ENCODE data around the gene CPTP.

Gene CPTP

DNA sequence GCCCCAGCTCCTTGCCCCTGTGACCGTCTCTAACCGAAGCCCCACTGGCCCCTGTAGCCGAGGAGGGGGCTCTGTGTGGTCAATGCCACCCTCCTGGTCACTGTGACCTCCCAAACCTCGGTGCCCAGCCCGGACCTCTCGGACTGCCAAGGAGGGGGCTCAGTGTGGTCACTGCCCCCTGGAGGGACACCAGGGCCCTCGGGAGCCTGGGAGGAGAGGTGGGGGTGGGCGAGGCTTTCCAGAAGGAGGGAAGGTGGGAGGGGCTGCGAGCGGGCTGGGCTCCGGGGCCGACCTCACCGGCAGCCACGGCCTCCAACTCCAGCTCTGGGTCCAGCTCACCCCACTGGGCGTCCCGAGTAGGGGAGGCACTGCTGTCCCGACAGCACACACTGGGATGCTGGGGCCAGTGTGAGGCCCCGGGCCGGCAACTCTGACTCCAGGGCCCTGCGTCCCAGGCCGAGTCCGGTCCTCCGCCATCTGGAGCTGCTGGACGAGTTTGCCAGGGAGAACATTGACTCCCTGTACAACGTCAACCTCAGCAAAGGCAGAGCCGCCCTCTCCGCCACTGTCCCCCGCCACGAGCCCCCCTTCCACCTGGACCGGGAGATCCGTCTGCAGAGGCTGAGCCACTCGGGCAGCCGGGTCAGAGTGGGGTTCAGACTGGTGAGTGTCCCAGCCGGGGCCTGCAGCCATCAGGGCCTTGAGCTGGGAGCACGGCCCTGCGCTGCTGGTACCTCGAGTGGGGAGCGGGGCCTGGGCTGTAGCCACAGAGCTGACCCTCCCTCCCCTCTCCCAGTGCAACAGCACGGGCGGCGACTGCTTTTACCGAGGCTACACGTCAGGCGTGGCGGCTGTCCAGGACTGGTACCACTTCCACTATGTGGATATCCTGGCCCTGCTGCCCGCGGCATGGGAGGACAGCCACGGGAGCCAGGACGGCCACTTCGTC is 38.0 kb upstream of the CPTP start:
- Mint-ChIP-seq H3K27ac (no peak overlapping the region), H3K27me3 (peaks cover 7% of the 10 kb centered on the region), H3K4me3 (no peak overlapping the region), H3K36me3 (peaks cover 2% of the 10 kb centered on the region), H3K9me3 (peaks cover 2% of the 10 kb centered on the region), H3K4me1 (no peaks in the 10 kb centered on the region)
- DNase-seq: no peak
- CTCF ChIA-PET: no interaction called here

DNA sequence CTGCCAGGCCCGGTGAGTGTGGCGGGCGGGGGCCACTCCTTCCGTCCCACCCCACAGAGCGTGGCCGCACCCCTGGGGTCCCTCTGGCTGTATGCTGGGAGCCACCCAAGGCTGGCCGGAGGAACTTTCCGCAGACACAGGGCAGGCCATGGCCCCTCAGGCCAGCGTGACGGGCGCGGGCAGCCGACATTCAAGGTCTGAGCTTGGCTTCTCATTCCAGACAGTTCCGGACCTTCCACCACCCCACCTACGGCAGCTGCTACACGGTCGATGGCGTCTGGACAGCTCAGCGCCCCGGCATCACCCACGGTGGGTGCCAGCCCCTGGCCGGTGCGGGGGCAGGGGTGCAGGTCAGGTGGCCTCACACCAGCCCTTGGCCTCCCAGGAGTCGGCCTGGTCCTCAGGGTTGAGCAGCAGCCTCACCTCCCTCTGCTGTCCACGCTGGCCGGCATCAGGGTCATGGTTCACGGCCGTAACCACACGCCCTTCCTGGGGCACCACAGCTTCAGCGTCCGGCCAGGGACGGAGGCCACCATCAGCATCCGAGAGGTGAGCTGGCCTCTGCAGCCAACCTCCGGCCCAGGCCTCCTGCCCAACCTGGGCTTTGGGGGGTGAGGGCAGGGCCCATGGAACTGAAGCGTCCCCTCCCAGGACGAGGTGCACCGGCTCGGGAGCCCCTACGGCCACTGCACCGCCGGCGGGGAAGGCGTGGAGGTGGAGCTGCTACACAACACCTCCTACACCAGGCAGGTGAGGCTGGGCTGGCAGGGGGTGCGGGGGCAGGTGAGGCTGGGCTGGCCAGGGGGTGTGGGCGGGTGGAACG is 37.1 kb upstream of the CPTP start:
- Mint-ChIP-seq H3K9me3 (peaks cover 2% of the 10 kb centered on the region), H3K27ac (no peak overlapping the region), H3K4me1 (no peaks in the 10 kb centered on the region), H3K4me3 (no peak overlapping the region), H3K27me3 (peaks cover 7% of the 10 kb centered on the region), H3K36me3 (peaks cover 3% of the 10 kb centered on the region)
- CTCF ChIA-PET: no interaction called here
- no peak for DNase-seq

DNA sequence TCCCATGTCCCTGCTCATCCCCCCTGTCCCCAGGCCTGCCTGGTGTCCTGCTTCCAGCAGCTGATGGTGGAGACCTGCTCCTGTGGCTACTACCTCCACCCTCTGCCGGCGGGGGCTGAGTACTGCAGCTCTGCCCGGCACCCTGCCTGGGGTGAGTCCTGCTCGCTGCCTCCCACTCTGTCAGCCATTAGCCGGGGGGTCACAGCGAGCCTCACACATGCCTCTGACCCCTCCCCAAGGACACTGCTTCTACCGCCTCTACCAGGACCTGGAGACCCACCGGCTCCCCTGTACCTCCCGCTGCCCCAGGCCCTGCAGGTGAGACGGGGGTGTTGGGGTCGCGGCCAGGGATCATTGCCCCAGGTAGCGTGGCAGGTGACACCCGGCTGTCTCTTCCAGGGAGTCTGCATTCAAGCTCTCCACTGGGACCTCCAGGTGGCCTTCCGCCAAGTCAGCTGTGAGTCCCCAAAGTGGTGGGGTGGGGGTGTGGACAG is 34.3 kb upstream of the CPTP start:
- Mint-ChIP-seq H3K27ac (peak overlapping the region; percentile 33), H3K27me3 (no peaks in the 10 kb centered on the region), H3K4me3 (no peak overlapping the region), H3K36me3 (peaks cover 3% of the 10 kb centered on the region), H3K4me1 (no peaks in the 10 kb centered on the region), H3K9me3 (peaks cover 2% of the 10 kb centered on the region)
- CTCF ChIA-PET: interaction anchor here (0.9 to 2.8 kb wide), 5 partner anchors 10 to 307 kb away, joined by 3 to 49 read pairs (median 4); no protein-coding TSS in a partner anchor
- peak; percentile 70 for DNase-seq

DNA sequence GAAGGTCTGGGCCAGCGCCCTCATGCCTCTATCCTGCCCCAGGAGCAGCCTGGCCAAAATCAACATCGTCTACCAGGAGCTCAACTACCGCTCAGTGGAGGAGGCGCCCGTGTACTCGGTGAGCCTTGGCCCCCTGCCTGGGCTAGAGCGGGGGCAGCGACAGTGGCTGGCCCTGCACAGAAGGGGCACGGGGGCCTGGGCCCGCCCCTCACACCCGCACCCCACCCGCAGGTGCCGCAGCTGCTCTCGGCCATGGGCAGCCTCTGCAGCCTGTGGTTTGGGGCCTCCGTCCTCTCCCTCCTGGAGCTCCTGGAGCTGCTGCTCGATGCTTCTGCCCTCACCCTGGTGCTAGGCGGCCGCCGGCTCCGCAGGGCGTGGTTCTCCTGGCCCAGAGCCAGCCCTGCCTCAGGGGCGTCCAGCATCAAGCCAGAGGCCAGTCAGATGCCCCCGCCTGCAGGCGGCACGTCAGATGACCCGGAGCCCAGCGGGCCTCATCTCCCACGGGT is 33.5 kb upstream of the CPTP start:
- CTCF ChIA-PET: interaction anchor here (1.1 to 2.8 kb wide), 5 partner anchors 9 to 308 kb away, joined by 3 to 49 read pairs (median 6); no protein-coding TSS in a partner anchor
- H3K4me3 Mint-ChIP-seq: no peak overlapping the region
- peaks cover 2% of the 10 kb centered on the region for H3K9me3 Mint-ChIP-seq
- no peaks in the 10 kb centered on the region for H3K4me1 Mint-ChIP-seq
- no peaks in the 10 kb centered on the region for H3K27me3 Mint-ChIP-seq
- no peak overlapping the region for H3K27ac Mint-ChIP-seq
- no peak for DNase-seq
- peaks cover 3% of the 10 kb centered on the region for H3K36me3 Mint-ChIP-seq

DNA sequence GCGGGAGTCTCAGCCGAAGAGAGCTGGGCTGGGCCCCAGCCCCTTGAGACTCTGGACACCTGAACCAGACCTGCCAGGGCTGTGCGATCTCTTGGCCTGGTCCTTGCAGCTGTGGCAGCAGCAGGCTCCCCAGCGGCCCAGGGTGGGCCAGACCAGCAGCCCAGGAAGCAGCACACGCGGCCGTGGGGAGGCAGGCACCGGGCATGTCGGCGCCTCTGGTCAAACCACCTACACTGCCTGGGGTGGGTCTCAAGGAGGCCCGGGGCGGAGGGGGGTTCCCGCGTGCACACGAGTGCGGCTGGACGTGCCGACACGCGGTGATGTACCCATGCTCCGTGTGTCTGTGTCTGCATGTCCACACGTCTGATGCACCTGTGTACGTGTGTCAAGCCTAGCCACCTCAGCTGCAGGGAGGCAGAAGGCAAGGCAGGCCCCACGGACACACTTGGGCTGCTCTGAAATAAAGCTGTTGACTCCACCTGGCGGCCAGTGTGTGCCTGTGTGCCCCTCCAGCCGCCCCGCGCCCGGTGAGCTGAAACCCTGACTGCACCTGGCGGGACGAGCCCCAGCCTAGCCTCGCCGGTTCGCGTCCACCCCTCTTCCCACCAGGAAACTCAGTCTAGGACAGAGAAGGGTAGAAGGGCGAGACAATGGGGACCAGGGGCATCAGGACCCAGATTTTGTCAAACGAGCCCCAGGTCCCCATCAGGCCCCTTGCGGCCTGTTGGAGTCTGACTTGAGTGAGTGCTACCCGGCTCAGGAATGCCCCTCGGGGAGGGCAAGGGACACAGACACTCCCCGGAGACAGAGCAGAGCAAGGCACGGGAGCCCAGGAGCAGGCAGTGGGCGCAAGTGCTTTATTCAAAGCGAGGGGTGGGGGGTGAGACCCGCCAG is 32.8 kb upstream of the CPTP start:
- Mint-ChIP-seq H3K4me3 (no peak overlapping the region), H3K36me3 (peaks cover 3% of the 10 kb centered on the region), H3K27me3 (no peaks in the 10 kb centered on the region), H3K4me1 (no peaks in the 10 kb centered on the region), H3K27ac (no peak overlapping the region), H3K9me3 (peaks cover 2% of the 10 kb centered on the region)
- CTCF ChIA-PET: interaction anchor here (0.6 to 2.8 kb wide), 10 partner anchors 8 to 309 kb away, joined by 3 to 49 read pairs (median 4); no protein-coding TSS in a partner anchor
- DNase-seq: peak; percentile 79

DNA sequence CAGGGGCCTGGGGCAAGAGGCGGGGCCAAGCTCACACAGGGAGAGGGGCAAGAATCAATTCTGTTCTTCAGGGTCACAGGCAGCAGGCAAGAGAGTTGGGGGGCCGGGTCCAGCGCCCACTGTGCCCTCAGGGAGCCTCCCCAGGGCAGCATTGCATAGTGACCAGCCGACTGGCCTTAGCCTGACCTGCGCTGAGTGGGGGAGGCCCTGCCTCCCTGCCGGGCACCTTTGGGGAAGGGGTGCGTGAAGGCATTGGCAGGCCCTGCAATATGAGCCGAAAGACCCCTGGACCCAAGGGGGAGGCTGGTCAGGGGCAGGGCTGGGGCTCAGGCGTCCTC is 32.2 kb upstream of the CPTP start:
- DNase-seq: no peak
- H3K4me3 Mint-ChIP-seq: no peak overlapping the region
- H3K4me1 Mint-ChIP-seq: no peaks in the 10 kb centered on the region
- H3K9me3 Mint-ChIP-seq: peaks cover 2% of the 10 kb centered on the region
- H3K36me3 Mint-ChIP-seq: peaks cover 3% of the 10 kb centered on the region
- CTCF ChIA-PET: interaction anchor here (0.6 to 2.8 kb wide), 8 partner anchors 9 to 309 kb away, joined by 3 to 49 read pairs (median 4); no protein-coding TSS in a partner anchor
- H3K27me3 Mint-ChIP-seq: no peaks in the 10 kb centered on the region
- H3K27ac Mint-ChIP-seq: no peak overlapping the region

DNA sequence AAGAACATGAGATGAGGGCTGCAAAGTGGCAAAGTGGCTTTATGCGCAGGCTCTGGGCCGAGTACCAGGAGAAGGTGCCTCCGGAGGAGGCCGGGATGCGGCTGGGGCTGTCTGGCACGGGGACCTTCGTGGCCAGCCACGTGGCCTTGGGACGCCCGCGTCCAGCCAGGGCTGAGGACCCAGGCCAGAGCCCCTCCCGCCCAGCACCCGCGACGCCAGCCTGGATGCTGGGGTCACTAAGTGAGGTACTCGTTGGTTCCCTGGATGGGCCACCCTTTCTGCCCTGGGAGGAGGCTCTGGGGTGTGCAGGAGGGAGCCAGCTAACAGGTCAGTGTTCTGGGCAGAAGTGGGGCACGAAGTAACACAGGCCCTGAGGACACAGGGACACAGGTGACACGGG is 31.8 kb upstream of the CPTP start:
- Mint-ChIP-seq H3K4me3 (no peak overlapping the region), H3K27ac (no peak overlapping the region), H3K4me1 (no peaks in the 10 kb centered on the region), H3K36me3 (peaks cover 3% of the 10 kb centered on the region), H3K27me3 (no peaks in the 10 kb centered on the region), H3K9me3 (peaks cover 2% of the 10 kb centered on the region)
- no peak for DNase-seq
- CTCF ChIA-PET: interaction anchor here (1.7 kb wide), 1 partner anchor 8 kb away, joined by 5 read pairs; no protein-coding TSS in a partner anchor

DNA sequence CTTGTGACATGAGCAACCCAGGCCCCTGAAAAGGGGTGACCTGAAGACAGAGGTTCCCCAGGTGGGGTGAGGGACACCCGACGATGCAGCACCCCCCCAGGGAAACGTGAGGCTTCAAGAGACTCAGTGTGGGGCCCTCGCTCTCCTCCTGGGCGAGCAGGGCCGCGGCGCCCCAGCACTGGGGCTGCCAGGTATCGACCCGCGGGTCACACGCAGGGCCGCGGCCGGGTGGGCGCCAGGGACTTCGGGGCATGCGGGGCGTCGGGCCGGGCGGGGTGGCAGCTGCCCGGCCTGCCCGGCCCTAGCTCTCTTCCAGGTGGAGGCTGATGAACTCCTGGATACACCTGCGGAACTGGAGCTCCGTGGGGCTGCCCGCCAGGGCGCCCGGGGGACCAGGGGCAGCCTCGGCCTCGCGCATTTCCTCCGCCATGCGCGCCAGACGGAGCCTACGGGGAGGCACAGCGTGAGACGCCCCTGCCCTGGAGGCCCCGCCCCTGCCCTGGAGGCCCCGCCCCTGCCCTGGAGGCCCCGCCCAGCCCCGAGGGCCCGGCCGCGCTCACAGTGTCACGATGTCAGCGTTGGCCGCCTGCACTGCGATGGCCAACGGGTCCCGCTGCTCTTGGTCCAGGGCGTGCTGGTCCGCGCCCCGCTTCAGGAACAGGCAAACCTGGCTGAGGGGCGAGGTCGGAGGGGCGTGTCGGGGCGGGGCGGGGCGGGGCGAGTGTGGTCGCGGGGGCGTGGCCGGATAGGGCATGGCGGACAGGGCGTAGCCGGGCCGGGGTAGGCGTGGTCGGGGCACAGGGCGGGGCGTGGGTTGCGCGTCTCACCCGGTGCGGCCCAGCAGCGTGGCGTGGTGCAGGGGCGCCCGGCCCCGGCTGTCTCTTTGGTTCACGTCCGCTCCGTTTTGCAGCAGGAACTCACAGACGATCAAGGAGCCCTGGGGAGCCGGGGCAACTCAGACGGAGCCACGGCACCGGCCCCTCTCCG is 31.0 kb upstream of the CPTP start:
- no peak overlapping the region for H3K4me3 Mint-ChIP-seq
- H3K9me3 Mint-ChIP-seq: peaks cover 2% of the 10 kb centered on the region
- no peak overlapping the region for H3K27ac Mint-ChIP-seq
- CTCF ChIA-PET: interaction anchor here (1.0 to 1.7 kb wide), 2 partner anchors 8 to 171 kb away, joined by 3 to 5 read pairs; no protein-coding TSS in a partner anchor
- no peak for DNase-seq
- no peaks in the 10 kb centered on the region for H3K4me1 Mint-ChIP-seq
- H3K27me3 Mint-ChIP-seq: no peaks in the 10 kb centered on the region
- H3K36me3 Mint-ChIP-seq: peaks cover 5% of the 10 kb centered on the region

DNA sequence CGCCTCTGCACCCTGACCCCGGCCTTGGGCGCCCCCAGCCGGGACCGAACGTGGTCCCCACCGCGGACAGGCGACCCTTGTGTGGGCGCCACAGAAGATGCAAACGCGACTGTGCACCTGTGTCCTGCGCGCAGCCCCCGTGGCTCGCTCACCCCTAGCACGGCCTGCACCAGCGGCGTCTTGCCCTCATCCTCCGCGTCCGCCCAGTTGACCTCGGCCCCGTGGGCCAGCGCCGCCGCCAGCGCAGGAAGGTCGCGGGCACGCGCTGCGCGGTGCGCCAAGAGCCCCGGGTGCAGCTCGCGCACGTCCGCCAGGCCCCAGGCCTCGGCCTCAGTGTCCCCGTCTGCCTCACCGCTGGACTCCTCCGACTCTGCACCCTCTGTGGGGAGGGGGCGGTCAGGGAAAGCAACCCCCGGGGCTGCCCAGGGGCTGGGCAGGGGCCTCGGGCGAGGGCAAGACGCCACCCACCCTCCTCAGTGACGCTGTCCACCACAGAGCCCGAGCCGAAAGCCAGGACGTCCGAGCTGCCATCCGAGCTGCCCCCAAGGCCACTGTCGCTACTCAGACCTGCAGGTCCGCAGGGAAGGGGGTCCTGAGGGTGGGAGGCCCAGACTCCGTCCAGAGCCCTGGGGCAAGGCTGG is 30.2 kb upstream of the CPTP start:
- Mint-ChIP-seq H3K4me1 (no peaks in the 10 kb centered on the region), H3K9me3 (peaks cover 2% of the 10 kb centered on the region), H3K27ac (no peak overlapping the region), H3K36me3 (peaks cover 5% of the 10 kb centered on the region), H3K27me3 (no peaks in the 10 kb centered on the region), H3K4me3 (no peak overlapping the region)
- no peak for DNase-seq
- CTCF ChIA-PET: interaction anchor here (1.0 kb wide), 1 partner anchor 172 kb away, joined by 3 read pairs; no protein-coding TSS in a partner anchor

DNA sequence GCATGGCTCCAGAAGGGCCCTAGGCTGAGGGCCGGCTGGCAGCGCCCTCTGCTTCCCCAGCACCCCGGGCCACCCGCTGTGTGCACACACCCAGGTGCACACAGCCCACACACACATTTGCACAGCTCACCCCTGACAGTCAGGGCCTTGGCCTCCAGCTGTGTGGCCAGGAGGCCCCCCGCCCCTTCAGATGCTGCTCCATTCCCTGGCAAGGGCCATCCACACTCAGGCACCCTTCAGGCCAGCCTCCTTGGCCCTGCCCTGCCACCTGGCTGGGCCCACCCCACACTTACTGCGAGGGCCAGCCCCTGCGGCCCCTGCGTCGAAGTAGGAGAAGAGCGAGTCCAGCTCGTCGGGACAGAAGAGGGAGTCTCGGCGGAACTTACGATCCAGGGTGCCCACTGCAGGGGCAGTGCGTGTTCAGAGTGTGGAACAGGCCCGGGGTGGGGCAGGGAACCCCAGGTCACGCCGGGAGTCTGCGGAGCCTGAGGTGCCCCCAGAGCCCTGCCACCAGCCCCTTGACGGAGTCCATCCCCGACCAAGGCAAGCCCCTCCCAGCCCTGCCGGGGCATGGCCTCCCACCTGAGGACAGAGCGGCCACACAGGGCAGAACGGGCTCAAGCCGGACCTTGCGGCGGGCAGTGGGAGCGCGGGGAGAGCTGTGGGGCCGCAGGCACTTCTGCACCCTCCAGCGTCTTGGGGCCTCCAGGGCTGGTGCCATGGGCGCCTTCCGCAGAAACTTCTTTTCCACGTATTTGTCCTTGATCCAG is 29.3 kb upstream of the CPTP start:
- no peak overlapping the region for H3K4me3 Mint-ChIP-seq
- H3K27me3 Mint-ChIP-seq: no peaks in the 10 kb centered on the region
- peaks cover 3% of the 10 kb centered on the region for H3K36me3 Mint-ChIP-seq
- DNase-seq: no peak
- no peak overlapping the region for H3K27ac Mint-ChIP-seq
- H3K9me3 Mint-ChIP-seq: no peaks in the 10 kb centered on the region
- H3K4me1 Mint-ChIP-seq: no peaks in the 10 kb centered on the region
- CTCF ChIA-PET: interaction anchor here (0.9 to 1.1 kb wide), 2 partner anchors 10 to 173 kb away, joined by 3 to 4 read pairs; no protein-coding TSS in a partner anchor

All from activated naive CD4-positive, alpha-beta T cell treated with anti-CD3 and anti-CD28 coated beads, Interleukin-2, amount 10 ng/mL, durations not matched to agents 7 days and 5 days (primary cell).